GM18861 (cell line): Measurements from ENCODE around the gene CYP24A1.
A peak's percentile ranks its signal among the peaks of the same experiment; 100 is the strongest.
"Not testable (repeated sequence)": the region's sequence is repeated elsewhere in the genome, so short reads cannot be mapped to it uniquely, and the experiment has no call there.

Experiments used
- ATAC-seq: cut with Tn5 transposase; IDR thresholded peaks from one replicate; pipeline ENCODE4 v1.9.1; 2021; ENCODE audit not compliant: unreplicated experiment

CYP24A1 gene

DNA sequence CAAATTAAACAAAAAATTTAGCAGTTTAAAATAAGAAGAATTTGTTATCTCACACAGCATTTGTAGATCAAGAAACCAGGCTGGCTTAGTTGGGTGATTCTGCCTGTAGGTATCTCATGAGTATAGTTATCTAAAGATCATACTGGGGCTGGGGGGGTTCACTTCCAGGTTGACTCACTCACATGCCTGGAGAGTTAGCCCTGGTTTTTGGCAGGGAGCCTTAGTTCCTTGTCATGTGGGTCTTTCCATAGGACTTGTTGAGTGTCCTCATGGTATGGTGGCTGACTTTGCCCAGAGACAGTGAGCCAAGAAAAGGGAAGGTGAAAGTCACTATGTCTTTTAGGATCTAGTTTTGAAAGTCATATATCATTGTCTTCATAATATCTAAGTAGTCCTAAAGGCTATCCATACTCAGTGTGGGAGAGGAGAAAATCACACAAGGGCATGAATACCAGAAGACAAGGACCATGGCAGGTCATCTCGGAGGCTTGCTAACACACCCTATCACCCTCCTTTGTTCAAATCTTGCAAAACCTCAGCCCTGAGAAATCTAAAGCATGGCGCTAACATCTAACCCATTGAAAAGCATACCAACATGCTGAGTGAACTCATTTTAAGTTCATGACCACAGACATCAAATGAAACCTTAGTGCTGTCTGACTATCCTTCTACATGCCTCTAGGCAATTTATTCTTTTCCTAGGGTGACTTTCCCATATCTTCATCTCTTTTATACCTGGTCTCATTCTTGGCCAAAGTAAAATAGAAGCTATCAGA, 39.2 kb downstream of the CYP24A1 start:
- ATAC-seq: no peak

DNA sequence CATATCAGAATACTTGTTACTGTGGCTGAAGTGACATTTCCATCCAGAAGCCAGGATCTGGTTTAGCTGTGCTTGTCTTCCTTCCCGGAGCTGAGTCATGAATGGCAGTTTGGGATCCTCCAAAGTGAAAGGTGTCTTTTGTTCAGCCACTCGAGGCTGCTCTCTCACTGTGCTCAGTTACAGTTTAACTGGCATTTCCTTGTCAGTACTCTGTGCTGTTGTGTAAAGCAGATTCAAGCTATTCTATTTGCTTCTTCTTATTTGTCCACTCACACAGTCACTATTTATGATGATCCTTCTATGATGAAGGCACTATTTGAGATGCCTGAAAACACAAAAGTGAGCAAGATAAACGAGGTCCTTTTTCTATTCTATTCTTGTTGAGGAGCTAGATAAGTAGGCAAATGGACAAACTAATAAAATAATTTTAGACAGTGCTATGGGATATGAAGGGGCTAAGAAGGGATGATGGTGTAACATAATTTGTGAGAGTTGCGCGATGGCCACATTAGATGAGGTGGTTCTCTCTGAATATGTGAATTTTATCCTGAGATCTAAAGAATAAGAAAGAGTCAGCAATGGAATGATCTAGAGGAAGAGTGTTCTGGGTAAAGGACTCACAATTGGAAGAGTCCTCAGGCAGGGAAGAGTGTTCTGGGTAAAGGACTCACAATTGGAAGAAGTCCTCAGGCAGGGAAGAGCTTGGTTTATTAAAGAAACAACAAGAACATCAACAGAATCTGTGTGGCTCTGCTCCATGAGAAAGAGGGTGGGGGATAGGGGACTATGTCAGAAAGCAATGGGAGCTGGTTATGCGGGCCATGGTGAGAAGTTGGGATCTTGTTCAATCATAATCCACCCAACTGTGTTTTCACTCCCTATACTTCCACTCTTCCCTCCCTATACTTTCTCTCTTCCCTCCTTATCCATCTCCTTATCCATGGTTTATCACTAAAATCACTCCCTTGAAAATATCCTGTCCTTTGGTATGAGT, 40.1 kb downstream of the CYP24A1 start:
- ATAC-seq: peak; percentile 74

DNA sequence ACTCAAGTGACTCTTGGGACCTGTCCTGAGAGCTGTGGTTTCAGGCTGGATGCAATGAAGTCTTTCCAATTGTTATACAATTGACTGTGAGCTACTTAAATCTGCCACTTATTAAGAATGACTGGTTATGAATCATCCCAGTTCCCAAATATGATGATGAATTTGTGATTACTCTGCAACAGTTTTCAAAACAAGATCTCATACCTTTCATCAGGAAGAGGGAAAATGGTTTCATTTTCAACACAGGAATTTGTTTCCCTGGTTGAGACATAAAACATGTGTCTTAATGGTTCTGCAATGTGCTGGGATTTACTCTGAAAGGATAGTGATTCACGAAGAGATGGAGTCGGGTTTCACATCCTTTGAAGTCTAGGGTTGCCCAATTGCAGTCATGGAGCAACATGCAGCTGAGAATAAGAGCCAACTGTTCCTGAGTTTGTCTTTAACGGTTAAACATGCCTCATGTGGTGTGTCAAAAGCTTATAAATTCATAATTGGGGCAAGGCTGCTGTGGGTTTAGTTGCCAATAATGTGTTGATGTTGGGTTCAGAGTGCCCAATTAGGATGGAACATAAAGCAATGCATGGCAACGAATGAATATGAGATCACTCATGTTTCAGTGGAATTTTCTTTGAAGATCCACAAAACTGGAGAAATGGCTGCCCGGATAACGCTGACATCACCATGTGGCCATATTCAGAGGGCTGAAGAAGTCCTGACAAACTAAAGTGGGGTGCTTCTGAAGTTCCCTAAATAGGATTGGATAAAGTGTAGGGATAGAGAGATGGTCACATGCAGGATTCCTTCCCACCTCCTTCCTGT, 41.0 kb downstream of the CYP24A1 start:
- ATAC-seq: peak; percentile 3

DNA sequence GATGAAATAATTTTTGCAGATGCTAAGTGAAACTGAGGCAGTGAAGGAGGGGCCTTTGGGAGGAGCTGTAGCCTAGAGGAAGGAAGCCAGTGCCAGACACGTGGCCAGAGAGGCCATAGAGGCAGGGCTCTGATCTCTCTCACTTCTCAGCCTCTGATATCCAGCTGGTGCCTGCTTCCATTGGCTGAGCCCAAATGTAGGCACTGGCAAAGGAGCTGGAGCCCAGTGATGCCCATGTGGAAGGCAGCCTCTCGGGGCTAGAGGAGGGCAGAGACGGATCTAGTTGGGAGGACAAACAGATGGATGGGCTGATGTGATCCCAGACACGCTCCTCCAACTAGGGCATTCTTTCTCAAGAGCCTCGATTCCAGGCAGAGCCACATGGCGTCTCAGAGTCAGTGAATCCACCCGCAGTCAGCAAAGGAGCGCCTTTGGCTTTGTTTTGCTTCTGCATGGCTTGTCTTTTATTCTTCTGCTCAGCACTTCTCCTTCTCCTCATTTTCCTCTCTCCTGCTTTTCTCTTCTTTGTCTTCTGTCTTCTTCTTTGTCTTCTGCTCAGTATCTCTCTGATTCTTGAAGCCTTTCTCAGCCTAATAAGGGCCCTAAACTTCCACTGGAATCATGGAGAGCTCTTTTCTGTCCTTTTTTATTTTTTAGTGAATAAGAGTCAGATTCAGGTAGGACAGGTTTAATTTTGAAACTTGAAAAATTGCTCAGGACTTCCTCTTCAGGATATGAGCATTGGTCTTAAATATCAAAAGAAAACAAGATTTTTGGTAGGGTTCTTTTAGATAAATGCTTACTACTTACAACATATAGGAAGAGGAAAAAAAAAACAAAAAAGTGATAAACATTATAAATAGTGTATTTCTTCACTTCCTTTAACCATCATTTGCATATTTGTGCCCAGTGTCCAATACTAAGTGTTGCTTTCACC, 41.8 kb downstream of the CYP24A1 start:
- ATAC-seq: peak; percentile 58

GRCh38 chr20:54131125-54131524, 42.7 kb downstream of the CYP24A1 start:
- not testable (repeated sequence) for ATAC-seq

DNA sequence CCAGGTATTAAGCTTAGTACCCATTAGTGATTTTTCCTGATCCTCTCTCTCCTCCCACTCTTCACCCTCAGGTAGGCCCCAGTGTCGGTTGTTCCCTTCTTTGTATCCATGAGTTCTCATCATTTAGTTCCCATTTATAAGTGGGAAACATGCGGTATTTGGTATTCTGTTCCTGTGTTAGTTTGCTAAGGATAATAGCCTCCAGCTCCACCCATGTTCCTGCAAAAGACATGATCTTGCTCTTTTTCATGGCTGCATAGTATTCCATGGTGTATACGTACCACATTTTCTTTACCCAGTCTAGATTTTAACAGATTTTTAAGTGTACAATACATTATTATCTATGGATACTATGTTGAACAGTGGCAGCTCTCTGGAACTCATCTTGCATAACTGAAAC, 44.4 kb downstream of the CYP24A1 start:
- no peak for ATAC-seq

GRCh38 chr20:54127855-54128574, 45.8 kb downstream of the CYP24A1 start:
- ATAC-seq: no peak

GRCh38 chr20:54126806-54127655, 46.8 kb downstream of the CYP24A1 start:
- no peak for ATAC-seq

GRCh38 chr20:54126328-54126727, 47.5 kb downstream of the CYP24A1 start:
- ATAC-seq: not testable (repeated sequence)

- no peak for ATAC-seq
Measured at GRCh38 chr20:54123587-54124180, 50.1 kb downstream of the CYP24A1 start.

DNA sequence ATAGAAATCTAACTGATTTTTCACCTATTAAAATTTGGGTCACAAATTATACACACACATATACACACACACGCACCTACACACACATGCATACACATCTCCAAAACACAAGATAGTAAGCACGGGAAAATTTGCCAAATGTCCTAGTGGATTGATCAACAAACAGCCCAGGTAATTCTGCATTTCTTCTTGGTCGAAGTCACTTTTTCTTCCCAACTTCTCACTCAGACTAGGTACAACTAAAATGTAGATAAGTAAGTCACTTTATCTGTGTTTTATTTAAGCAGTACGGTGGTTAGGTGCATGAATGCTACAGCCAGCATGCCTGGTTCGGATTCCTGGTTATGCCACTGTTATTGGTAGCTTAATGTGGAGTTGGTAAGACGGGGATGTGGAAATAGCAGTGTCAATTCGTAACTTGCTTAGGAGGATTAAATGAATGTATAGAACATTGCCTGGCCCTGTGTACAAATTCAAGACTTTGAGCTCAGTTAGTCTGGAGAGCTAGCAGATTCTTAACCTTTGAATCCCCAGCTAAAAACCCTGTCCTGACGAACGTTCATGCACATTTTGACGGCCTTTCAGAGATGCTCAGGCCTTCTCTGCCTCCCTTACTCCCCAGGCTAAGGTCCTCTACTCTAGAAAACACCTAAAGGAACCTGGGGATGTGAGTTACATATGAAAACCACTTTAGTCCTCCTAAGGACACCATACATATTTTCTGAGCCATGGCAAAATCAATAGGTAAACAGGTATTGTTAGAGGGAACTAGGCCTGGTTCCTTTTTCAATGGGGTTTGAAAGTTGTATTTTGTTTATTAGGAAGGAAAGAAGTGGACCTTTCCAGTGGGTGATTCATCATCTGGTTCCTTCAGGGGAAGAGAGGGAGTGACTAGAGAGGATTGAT, 50.9 kb downstream of the CYP24A1 start:
- no peak for ATAC-seq

DNA sequence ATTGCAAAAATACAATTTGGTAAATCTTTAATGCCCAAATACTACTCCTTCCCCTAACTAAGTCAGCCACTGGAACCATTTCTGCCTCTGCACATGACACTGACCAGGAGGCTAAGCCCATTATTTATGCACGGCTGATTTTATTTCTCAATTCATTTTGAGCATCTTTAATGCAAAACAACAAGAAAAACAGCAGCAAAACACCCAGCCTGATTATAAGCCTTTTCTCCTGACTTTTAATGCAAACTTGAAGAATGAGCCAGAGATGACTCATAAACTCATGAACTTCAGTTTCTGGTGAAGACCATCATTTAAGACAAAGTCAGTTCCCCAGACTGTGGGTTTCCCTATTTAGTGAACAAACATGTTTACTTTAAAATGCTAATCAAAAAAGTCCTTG, 51.6 kb downstream of the CYP24A1 start:
- peak; percentile 74 for ATAC-seq

DNA sequence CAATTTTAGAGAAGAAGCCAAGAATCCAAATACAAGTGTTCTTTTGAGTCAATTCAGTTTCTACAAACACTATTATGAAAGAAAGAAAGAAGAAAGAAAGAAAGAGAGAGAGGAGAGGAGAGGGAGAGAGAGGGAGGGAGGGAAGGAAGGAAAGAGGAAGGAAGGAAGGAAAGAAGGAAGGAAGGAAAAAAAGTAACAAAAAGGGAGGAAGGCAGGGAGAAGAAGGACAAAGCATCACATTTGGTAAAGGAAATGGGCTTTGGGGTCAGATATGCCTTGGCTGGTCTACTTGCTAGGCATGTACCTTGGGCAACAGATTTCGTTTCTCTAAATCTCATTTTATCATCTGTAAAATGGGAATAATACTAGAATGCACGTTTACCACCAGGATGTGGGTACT, 54.0 kb downstream of the CYP24A1 start:
- no peak for ATAC-seq

GRCh38 chr20:54118220-54119001, 55.4 kb downstream of the CYP24A1 start:
- ATAC-seq: no peak

DNA sequence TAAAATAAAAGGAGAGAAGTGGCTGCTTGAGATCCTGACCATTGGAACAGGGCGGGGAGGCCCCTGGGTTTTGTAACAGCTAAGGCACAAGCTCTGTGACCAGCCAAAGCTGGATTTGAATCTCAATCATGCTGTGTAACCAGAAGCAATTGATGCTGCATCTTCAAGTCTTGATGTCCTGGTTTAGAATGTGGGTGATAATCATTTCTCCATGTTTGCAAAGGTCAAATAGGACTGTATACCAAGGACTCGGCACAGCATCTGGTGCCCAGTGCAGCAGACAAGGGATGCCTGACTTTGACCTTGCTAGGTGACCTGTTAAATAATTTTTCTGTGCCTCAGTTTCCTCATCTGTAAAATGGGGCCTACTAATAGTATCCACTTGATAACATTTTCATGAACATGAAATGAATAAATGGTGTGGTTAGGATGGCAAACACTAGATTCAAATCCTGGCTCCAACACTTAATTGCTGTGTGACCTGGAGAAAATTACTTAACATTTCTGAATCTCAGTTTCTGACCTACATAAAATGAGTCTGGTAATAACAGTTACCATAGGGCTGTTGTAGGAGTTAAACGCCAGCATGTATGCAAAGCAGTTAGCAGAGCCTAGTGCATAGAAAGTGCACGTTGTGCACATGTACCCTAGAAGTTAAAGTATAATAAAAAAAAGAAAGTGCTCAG, 57.1 kb downstream of the CYP24A1 start:
- no peak for ATAC-seq
